Left ventricle myocardium inferior (tissue), 1 donor: ENCODE measurements around the gene SMG6. TPM values are rescaled to one million over a fixed set of nuclear protein-coding genes. Genes with fewer than 3 reads are reported as not detected.

Experiments used
- DNase-seq: peaks from one replicate; pipeline ENCODE4 v3.0.0-alpha.2; 2020
- H3K27ac ChIP-seq: fragments of 200-600 bp; replicated peaks from 2 replicates; pipeline ENCODE4 v1.8.0; 2021
- H3K27me3 ChIP-seq: fragments of 200-600 bp; 2 replicates; pipeline ENCODE4 v1.8.0; 2021; ENCODE audit warnings: low read depth
- H3K36me3 ChIP-seq: fragments of 200-600 bp; 2 replicates; pipeline ENCODE4 v1.8.0; 2021
- H3K4me1 ChIP-seq: fragments of 200-600 bp; 2 replicates; pipeline ENCODE4 v1.8.0; 2021
- H3K4me3 ChIP-seq: fragments of 200-600 bp; 2 replicates; pipeline ENCODE4 v1.8.0; 2021; ENCODE audit warnings: mild to moderate bottlenecking, moderate library complexity
- H3K9me3 ChIP-seq: fragments of 200-600 bp; replicated peaks from 2 replicates; pipeline ENCODE4 v1.8.0; 2021
- CTCF ChIP-seq: fragments of 200-600 bp; IDR thresholded peaks from 2 replicates; pipeline ENCODE4 v1.8.0; 2021; ENCODE audit warnings: antibody characterized with exemption, mild to moderate bottlenecking, borderline replicate concordance
- intact Hi-C: fragments of 100-400 bp; cut with micrococcal nuclease; formaldehyde crosslinking; loops from one replicate; pipeline ENCODE4 v1.11.0; 2022
- total RNA-seq: library from RNA; stranded (reverse); fragmentation: NEBNext Ultra II Directional; extraction: Animal tissue kit (Norgen Biotek cat#: 25700); gene quantifications from one replicate; pipeline ENCODE4 v1.2.1, GENCODE V29; 2021
- donor health status: DM: no; HTN: yes; CAD: no; lungs with severe emphysema.

Gene SMG6
- total RNA-seq, 1 donor from 2014 or later, result 22.1 TPM

DNA sequence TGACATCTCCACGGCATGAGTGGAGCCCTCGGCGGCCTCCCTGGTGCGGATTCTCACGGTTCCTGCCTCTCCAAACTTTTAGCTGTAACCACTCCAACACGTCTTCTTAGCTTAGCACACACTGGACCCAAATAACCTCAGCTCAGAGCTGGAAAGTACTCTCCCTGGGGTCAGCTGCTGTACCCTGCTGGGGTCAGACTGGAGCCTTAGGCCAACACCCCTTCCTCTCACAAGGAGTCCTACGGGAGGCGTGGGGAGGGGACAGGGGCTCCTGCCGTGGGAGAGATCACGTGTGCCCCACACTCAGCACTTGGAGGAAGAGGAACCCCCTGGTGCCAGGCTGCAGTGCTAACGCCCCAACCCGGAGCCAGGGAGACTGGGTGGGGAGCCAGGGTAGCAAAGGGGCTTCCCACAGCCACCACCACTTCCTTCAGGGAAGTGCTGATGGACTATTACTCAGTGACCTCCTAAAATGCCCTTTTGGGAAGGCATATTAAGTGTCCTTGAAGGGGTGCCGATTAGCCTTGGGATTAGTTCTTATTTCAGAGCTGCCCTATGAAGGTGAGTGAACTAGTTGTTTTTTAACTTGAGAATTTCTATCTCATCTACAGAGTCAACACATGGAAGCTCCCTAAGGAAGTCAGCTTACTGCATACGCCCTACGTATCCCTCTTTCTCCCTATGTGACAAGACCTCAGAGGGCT lies 124.6 kb downstream of the SMG6 start:
- Histone ChIP-seq H3K4me3 (peak overlapping the region; percentile 16), H3K9me3 (no peaks in the 10 kb centered on the region), H3K27ac (peak overlapping the region; percentile 90), H3K36me3 (no peaks in the 10 kb centered on the region), H3K4me1 (peaks cover 95% of the 10 kb centered on the region), H3K27me3 (no peaks in the 10 kb centered on the region)
- TF ChIP-seq CTCF, result no peak
- intact Hi-C loops, result loop anchor here (10.0 kb wide), 2 partner anchors 56 to 84 kb away; no protein-coding TSS in a partner anchor
- peak; percentile 62 for DNase-seq

DNA sequence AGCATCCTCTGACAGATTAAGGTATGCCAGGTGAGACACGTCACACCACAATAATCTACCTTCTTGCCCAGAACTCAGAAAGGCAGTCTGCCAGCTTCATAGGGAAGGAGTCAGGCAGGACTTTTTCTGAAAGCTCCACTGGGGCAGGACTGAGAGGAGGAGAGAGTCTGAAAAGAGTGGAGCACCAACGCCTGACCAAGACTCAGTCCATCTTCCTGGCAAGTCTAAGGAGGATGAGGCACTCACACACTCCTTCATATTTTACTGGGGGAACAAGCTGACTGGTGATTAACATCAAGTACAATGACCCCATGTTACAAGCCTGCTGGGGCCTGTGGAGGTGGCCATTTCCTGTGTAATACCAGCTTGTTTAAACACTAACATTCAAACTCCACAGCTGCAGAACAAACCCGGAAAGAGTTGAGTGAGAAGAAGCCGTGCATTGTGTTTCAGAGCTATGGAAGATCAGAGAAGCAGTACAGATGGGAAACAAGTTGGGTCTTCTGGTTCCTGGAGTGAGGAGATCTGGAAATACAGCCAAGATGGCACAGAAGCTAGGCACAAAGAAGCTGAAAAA lies 126.3 kb downstream of the SMG6 start:
- TF ChIP-seq CTCF, result no peak
- intact Hi-C loops, result loop anchor here (10.0 kb wide), 2 partner anchors 57 to 83 kb away; no protein-coding TSS in a partner anchor
- DNase-seq, result no peak
- no peaks in the 10 kb centered on the region for H3K36me3 ChIP-seq
- no peaks in the 10 kb centered on the region for H3K9me3 ChIP-seq
- no peaks in the 10 kb centered on the region for H3K27me3 ChIP-seq
- H3K4me1 ChIP-seq, result peaks cover 100% of the 10 kb centered on the region
- no peak overlapping the region for H3K4me3 ChIP-seq
- peak overlapping the region; percentile 90 for H3K27ac ChIP-seq

DNA sequence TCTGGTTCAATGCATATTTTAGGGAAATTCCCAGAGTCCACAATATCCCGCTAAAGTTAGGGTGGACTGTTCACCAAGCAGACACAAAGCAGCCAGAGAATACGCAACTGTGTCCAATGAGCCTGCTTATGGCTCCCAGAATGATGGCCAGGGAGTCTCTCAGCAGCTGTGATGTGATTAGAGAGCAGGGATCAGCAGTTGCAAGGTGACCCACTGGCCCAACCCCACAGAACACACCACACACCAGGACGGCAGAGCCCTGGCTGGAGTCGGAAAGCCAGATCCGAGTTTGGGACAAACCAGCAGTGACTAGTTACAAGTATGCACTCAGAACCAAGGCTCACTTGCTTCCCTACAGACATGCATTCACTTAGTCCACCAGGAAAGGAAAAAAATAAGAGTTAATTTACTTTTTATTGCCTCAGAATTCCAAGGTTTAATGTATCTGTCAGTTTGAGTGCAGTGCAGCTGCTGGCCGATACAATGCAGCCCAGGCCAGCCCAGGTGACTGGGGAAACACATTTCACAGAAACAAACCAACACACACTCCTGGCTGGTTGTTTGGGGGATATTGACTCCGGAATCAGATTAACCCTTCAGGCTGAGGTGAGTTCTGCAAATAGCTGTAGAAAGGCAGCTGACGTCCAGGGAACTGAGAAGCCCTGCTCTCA lies 127.0 kb downstream of the SMG6 start:
- Histone ChIP-seq H3K4me1 (peaks cover 100% of the 10 kb centered on the region), H3K36me3 (no peaks in the 10 kb centered on the region), H3K9me3 (no peaks in the 10 kb centered on the region), H3K27me3 (no peaks in the 10 kb centered on the region), H3K27ac (peak overlapping the region; percentile 90), H3K4me3 (no peak overlapping the region)
- no peak for TF ChIP-seq CTCF
- DNase-seq, result peak; percentile 45
- intact Hi-C loops, result loop anchor here (10.0 kb wide), 2 partner anchors 58 to 82 kb away; no protein-coding TSS in a partner anchor

- no peaks in the 10 kb centered on the region for H3K36me3 ChIP-seq
- H3K27me3 ChIP-seq, result no peaks in the 10 kb centered on the region
- H3K4me1 ChIP-seq, result peaks cover 99% of the 10 kb centered on the region
- no peaks in the 10 kb centered on the region for H3K9me3 ChIP-seq
- no peak for DNase-seq
- peak overlapping the region; percentile 90 for H3K27ac ChIP-seq
- intact Hi-C loops, result loop anchor here (10.0 kb wide), 2 partner anchors 60 to 80 kb away; no protein-coding TSS in a partner anchor
- peak overlapping the region; percentile 9 for H3K4me3 ChIP-seq
- TF ChIP-seq CTCF, result no peak
Measured at GRCh38 chr17:2175294-2175628, 128.3 kb downstream of the SMG6 start.

DNA sequence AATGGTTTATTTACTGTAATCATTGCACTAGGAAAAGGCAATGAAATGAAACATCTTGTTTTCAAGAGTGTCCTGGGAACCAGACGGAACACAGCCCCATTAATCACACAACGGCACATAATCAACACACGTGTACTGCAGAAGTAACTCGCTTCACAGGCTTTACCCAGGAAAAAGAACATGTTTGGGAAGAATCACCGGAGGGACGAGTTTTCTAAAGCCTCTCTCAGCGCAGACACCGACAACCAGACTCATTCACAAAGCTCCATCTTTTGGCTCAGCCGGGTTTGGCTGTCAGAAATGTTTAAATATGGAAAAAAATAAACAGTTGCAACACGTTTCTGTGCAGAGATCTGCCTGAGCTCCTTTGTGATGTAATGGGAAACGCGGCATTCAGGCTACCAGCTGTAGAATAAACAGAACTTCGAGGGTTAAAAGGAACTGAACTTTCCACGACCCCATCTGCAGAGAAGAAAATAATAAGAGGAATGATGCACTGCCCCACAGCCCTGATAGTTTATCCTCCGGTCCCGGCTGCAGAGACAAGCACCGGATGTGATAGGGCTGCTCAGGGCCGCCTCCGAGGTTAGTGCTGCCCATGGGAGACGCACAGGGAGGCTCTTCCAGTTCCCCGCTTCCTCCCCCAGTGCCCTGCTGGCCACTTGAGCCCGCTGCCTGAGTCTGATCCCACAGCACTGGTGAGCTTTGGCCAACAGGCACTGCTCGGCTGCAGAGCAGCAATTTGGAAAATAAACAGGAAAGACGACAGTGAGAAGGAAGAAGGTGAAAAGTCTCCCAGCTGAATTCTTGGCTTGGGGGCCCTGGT lies 128.9 kb downstream of the SMG6 start:
- Histone ChIP-seq H3K4me3 (peak overlapping the region; percentile 9), H3K9me3 (no peaks in the 10 kb centered on the region), H3K27me3 (no peaks in the 10 kb centered on the region), H3K36me3 (peaks cover 3% of the 10 kb centered on the region), H3K4me1 (peaks cover 99% of the 10 kb centered on the region), H3K27ac (peak overlapping the region; percentile 90)
- TF ChIP-seq CTCF, result no peak
- intact Hi-C loops, result loop anchor here (10.0 kb wide), 2 partner anchors 60 to 80 kb away; no protein-coding TSS in a partner anchor
- peak; percentile 81 for DNase-seq
